EH (cell line): Measurements from ENCODE around the gene LRP11.

Experiments used
- DNase-seq: peaks from one replicate; pipeline ENCODE4 v3.0.0-alpha.2; 2015; ENCODE audit warnings: low read depth

LRP11 gene

DNA sequence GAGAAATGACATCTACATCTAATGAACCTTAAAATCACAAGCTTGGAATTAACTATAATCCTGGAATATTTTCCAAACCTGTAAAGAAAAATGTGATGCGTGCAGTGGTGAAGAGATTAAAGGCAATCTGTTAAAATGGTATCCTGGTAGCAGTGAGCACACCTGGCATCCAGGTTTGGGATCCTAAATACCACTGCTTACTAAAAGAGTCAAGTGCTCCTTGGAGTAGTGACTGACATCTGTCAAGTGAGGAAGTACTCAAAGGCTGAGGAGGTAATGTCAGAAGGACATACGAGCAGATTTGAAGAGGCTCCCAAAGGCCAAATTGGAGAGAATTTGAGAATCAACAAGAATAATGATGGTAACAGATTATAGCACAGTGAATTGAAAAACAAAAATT lies 81.8 kb downstream of the LRP11 start:
- no peak for DNase-seq

GRCh38 chr6:149781715-149782114 lies 82.4 kb downstream of the LRP11 start:
- no peak for DNase-seq

GRCh38 chr6:149779644-149779963 lies 84.6 kb downstream of the LRP11 start:
- no peak for DNase-seq

GRCh38 chr6:149777624-149778023 lies 86.5 kb downstream of the LRP11 start:
- no peak for DNase-seq

DNA sequence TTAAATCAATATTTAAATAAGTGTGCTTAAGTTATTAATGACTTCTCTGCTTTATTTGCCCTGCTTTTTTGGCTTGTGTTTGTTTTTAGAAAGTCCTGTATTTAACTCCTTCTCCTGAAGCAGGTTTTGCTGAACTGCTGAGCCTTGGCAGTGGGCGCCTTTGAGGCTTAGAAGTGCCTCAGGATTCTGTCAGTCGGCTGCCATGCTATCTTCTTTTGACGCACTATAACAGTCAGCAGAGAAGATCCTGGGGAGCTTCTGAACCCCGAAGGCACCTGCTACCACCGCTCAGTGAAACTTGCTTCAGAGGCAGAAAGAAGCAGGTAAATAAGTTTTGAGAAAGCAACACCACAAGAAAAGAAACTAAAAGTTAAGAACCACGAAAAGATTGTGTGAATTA lies 92.2 kb downstream of the LRP11 start:
- DNase-seq: no peak

- DNase-seq: no peak
Observed at GRCh38 chr6:149771185-149771584, 93.0 kb downstream of the LRP11 start.

- DNase-seq: no peak
Observed at GRCh38 chr6:149769676-149770075, 94.5 kb downstream of the LRP11 start.
